HG02678 (cell line): ENCODE data around the gene SEL1L3.

Experiments used
- ATAC-seq: cut with Tn5 transposase; IDR thresholded peaks from one replicate; pipeline ENCODE4 v1.9.1; 2021; ENCODE audit warnings: mild to moderate bottlenecking, moderate library complexity; ENCODE audit not compliant: unreplicated experiment

SEL1L3 gene

GRCh38 chr4:25821267-25821666, 41.5 kb downstream of the SEL1L3 start:
- no peak for ATAC-seq

GRCh38 chr4:25818876-25819275, 43.9 kb downstream of the SEL1L3 start:
- no peak for ATAC-seq

DNA sequence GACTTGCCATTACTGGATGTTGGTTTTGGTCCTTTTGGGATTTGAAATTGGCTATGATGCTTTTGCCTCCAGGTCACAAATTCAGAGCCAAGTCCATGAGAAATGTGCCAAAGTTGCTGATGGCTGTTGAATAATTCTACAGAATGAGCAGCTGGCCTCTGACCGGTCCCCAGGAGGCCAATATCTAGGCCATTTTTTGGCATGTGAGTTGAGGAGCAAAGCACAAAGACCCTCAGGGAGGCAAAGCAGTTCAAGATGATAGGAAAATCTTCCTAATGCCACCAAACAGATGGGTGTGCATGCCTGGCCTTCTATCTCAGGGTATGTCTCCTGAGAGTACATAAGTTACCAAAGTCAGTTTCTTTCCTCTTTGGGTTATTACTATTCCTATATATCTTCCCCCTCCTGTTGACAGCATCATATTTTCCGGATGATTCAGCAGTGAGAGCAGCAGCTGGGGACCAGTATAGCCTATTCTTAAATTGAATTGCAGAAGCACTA, 44.4 kb downstream of the SEL1L3 start:
- no peak for ATAC-seq

DNA sequence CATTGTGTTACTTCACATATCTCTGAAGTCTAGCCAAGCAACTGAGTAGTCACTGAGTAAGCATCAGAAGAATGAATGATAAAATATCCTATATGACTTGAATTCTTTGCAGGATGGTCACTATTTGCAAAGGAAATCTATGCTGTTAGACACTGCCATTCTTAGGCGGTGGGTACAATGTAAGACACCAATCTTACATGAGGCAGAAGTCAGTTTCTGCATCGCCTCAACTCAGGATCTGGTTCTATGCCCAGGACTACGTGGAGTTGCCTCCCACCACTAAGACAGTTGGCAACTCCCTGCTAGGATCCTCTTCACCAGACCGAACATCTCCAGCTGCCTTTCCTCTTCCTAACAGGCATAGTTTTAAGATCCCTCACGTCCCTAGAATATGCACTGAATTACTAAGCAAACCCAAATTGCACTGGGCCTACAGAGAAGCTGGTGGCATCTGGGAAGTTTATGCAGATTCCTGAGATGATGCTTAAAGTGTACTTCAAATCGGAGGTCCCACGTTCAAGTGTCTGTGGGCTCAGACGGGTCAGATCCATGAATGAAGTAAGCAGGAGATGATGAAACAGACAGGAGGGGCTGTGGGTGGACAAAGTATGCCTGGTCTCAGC, 45.6 kb downstream of the SEL1L3 start:
- ATAC-seq: no peak

DNA sequence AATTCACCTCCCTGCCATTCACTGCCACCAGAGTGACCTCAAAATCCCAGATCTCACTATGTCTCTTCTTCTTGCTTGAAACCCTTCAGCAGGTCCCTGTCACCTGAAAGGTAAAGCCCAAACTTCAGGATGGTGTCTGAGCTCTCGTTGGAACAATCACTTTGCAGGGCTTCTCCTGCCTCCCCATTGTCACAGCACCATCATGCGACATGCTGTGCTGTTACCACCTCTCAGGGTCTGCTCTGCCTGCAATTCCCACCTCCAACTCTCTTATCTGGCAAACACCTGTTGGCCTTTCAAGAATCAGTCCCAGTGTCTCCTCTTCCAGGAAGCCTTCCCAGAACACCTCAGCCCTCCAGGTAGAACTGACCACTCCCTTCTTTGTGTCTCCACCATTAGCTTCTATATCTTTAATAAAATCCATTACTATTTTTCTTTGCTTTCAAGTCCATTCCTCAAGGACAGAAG, 46.2 kb downstream of the SEL1L3 start:
- ATAC-seq: no peak

GRCh38 chr4:25815586-25815985, 47.2 kb downstream of the SEL1L3 start:
- no peak for ATAC-seq

DNA sequence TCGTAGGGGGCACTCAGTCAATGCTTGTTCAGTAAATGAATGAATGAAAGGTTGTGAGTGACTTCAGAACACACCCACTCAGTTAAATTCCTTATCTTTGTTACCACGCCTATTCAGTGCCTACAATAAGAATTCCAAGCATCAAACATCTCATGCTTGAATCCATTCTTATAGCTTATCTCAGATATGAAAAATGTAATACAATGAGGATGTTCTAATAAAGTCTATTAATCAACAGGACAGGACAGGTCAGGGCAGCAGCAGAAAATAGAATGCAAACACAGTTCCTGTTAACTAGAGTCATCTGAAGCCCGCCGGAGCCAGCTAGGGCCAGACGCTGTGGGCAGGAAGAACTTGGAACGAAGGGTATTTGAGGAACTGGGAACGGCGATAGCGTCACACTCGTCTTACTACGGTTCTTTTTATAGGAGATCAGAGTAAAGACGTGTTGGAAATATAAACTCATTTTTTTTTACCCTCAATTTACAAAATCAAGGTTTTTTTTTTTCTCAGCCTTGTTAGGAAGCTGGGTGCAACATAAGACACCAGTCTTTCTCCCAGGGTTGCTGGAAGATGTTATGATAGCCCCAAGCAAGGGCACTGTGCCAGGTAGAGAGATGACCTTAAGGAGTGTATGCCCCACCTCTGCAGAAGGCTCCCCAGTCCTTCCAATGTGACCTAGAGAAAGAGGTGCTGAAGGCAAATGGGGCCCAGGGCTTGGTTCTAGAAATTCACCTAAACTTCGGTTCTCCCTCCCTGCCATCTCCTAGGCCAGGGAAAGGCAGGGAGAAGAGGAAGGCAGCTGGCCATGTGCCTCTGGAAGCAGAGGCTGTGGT, 48.3 kb downstream of the SEL1L3 start:
- ATAC-seq: no peak

DNA sequence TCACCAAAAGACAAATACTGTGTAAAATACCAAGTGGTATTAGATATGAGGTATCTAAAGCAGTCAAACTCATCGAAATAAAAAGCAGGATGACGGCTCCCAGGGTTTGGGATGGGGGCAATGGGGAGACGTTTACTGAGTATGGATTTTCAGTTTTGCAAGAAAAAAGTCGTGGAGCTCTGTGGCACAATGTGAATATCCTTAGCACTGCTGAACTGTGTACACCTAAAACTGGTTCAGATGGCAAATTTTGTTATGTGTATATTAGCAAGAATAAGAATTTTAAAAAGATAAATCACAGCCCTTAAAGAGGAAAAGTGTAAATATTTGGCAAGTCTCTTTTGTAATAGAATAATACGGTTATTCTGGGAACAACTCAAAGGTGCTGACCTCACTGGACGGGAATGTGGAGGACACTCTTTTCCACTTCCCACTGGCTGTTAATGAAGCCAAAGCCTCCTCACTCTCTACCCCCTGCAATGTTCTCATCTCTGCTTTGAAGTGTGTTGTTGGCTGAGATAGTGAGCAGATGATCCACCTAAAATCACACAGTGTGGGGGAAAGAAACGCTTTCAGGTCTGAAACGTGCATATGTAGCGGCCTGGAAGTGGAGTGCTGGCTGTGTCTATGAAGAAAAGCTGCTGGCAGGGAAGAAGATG, 49.2 kb downstream of the SEL1L3 start:
- no peak for ATAC-seq

DNA sequence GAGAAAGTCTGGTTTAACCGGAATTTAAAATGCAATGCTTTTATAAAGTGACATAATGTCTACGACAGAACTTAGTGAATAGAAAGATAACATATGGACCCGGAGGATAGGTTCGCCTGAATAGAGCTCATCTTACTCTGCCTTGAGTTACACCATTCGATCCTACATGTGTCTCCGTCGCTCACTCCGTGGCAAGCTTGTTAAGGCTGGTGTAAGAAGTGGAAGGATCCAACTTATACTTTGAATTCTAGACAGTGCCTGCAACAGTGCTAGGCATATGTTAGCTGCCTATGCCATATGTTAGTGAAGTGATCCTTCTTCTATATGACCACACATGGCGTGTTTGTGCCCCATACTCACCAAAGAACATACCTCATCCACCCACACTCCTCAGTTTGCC, 50.9 kb downstream of the SEL1L3 start:
- ATAC-seq: no peak

GRCh38 chr4:25811374-25811690, 51.5 kb downstream of the SEL1L3 start:
- no peak for ATAC-seq

DNA sequence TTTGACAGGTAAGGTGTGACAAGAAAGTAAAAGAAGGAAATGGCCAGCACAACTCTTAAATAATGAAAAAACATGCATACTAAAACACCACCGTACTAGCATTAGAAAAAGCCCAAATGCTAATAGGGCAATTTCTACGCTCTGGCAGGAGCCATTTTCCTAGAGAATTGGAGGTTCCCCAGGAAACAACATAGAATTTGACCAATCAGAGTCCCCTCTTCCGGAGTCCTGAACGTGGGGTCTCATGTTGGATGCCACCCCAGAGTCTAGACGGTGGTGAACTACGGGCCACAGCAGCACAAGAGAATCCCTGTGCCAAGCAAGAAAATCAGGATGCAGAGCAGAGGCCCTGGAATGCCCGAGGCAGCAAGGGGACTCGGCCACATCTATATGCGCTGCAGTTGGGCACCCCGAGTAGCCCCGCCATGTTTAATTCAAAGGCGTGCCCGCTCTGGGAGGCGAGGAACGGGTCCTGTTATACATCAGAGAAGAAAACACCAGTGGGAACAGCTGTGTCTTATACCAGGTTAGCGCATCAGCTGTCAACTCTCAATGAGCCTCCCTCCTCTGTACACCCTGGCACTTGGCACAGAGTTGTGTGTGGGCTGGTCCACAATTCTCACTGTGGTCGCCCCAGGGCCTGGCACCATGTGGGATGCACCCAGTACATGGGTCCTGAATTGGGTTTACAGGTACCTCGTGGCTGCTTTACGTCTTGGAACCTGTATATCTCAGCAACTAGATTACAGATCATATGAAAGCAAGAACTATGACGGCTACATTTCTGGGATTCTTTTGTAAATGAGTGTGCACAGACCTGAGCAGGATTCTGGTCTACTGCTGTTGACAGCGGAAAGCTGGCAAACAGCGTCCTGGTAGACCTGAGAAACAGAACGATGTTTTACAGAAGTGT, 52.1 kb downstream of the SEL1L3 start:
- no peak for ATAC-seq

DNA sequence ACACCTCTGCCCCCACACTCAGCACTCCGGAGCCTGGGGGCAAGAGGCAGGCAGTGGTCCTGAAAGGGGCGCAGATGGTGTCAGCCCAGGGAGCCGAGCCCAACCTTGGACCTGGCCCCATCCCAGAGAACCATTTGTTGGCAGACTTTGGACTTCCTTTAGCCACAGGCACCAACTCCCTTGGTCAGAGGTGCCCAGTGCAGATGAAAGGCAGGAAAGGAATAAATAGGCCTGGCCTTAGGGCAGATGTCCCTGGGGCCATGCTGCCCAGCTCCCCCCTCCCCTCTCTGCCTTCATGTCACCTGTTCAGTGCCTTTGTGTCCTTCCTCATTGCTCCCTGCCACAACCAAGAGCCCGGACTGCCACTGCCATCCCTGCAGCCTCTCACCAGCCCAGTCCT, 52.8 kb downstream of the SEL1L3 start:
- ATAC-seq: no peak

DNA sequence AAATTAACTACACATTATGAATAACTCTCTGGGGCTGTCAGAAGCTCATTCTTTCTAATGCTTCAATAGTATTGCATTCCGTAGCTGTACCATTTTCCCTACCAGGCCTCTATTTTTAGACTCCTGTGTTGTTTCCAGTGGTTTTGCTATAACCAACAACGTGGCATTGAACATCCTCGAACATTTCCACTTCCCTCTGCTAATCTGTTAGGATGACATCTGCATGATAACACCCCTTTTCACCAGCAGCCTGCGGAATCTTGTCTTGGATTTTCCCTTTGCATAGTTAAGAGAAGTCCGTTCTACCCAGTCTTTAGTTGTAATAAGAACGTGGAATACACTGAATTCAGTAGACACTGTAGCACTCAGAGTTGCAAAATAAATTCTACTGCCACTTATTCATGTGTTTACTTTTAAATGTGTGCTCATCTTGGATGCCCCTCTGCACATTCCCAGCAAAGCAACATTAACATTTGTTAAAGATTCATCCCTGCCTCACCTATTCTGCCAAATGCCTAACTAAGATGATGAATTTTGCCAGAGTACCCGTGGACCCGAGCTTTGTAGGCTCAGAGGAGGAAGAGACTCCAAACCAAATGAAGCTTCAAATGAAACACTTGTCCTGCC, 55.6 kb downstream of the SEL1L3 start:
- ATAC-seq: no peak

DNA sequence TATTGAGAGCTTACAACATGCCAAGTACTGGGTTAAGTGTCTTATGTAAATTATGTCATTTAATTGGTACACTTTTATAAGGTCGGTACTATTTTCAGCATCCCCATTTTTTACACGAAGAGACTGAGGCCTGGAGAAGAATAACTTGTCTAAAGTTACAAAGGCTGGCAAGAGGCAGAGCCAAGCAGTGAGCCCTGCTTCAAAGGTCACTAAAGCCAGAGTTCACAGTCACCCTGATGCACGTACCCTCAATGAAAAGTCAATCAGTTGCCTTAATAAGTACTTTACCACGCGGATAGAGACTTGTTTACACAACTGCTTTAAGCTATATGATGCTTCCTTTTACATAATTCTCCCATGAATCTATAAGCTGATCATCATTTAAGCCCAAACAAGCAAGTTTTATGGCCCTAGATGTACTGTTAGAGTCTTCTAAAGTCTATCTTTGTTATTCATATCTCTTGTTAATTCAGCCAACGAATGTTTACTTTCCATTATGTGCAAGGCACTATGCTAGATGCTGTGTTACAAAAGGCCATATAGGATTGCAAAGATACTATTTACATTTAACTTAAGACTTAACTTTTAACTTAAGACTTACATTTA, 57.4 kb downstream of the SEL1L3 start:
- no peak for ATAC-seq

GRCh38 chr4:25803720-25804225, 59.0 kb downstream of the SEL1L3 start:
- ATAC-seq: no peak

- no peak for ATAC-seq
Observed at GRCh38 chr4:25801594-25801993, 61.2 kb downstream of the SEL1L3 start.

DNA sequence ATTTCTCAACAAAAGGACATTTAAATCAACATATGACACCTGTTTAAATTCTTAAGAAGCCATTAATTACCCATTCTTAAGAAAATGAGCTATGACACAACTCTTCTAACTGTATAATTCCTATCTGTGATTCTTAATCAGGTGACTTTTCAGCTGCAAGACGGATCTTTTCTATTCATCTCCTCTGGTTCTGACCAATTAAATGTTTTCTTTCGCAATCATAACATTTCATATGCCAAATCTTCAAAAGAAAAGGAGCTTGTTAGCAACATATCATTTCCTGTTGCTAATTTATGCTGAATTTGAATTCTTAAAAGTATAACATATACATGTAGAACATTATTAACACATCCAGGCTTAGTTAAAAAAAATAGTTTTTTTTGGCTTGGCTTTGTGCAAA, 62.5 kb downstream of the SEL1L3 start:
- ATAC-seq: no peak

DNA sequence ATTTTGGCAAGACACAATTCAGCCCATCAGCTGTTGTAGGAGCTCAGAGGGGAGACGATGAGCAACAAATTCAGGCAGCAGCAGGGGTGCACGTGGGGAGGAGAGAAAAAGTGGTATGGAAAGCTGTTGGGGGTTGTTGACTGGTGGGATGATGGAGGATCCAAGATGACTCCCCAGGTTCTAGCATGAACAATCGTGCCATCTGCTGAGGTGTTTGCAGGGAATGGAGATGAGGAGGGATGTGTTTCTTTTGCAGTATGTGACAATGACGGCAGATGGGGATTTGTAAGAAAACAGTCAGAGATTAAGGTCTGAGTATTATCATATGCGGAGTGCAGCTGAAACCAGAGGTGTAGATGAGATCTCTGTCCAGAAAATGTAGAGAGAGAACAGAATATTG, 63.3 kb downstream of the SEL1L3 start:
- no peak for ATAC-seq

DNA sequence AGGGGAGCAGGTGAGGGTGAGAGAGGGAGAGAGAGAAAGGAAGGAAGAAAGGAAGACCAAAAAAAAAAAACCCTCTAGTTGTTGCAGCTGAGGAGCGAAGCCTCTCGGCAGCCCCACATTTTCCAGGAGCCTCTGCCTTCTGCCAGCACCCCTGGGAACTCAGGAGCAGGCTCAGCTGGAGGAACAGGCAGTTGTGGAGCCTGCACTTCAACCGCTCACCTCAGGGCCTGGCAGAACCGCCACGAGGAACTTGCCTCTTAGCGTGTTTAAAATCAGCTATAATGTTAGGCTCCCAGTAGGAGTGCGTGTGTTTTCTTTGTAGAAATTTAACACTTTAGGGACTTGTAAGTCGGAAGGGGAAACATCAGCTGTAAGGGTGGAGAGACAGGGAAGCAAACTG, 65.7 kb downstream of the SEL1L3 start:
- no peak for ATAC-seq
